MCF 10A (cell line): ENCODE measurements around the gene HHATL. TPM values are rescaled to one million over a fixed set of nuclear protein-coding genes. Genes with fewer than 3 reads are reported as not detected.

ENCODE experiments used
- BruUV-seq: library from RNA; stranded (reverse); fragments of 400-500 nt; replicated peaks from 2 replicates; lab custom pipeline; 2021; lab: Mats Ljungman, UMichigan
- CTCF ChIA-PET: fragments of 300-600 bp; sonication (Branson Sonifier 250); formaldehyde crosslinking; extraction: SDS; loops from one replicate; lab custom pipeline; 2021; ENCODE audit warnings: antibody characterized with exemption, inconsistent platforms; lab: Yijun Ruan, JAX
- POLR2A ChIA-PET: fragments of 300-600, 350-650 bp; sonication (Branson Sonifier 250); formaldehyde crosslinking; extraction: SDS; loops from one replicate; lab custom pipeline; 2020; ENCODE audit warnings: antibody characterized with exemption, inconsistent platforms; lab: Yijun Ruan, JAX
- DNase-seq: peaks from one replicate; pipeline ENCODE4 v3.0.0-alpha.2; 2018; ENCODE audit not compliant: unreplicated experiment
- H3K27ac Mint-ChIP-seq: one replicate; pipeline ENCODE4 v1.8.0; 2022; ENCODE audit warnings: mild to moderate bottlenecking, low read depth, mixed read lengths; ENCODE audit not compliant: unreplicated experiment
- H3K27me3 Mint-ChIP-seq: one replicate; pipeline ENCODE4 v1.8.0; 2022; ENCODE audit warnings: mixed read lengths; ENCODE audit not compliant: insufficient read depth, unreplicated experiment
- H3K36me3 Mint-ChIP-seq: one replicate; pipeline ENCODE4 v1.8.0; 2022; ENCODE audit warnings: mild to moderate bottlenecking, moderate library complexity, mixed read lengths; ENCODE audit not compliant: insufficient read depth, unreplicated experiment
- H3K4me1 Mint-ChIP-seq: one replicate; pipeline ENCODE4 v1.8.0; 2022; ENCODE audit warnings: mixed read lengths; ENCODE audit not compliant: insufficient read depth, unreplicated experiment
- H3K4me3 Mint-ChIP-seq: one replicate; pipeline ENCODE4 v1.8.0; 2022; ENCODE audit warnings: mild to moderate bottlenecking, moderate library complexity, mixed read lengths; ENCODE audit not compliant: unreplicated experiment
- H3K9me3 Mint-ChIP-seq: one replicate; pipeline ENCODE4 v1.8.0; 2022; ENCODE audit warnings: mixed read lengths; ENCODE audit not compliant: unreplicated experiment
- intact Hi-C: fragments of 100-400 bp; cut with micrococcal nuclease; formaldehyde crosslinking; loops from 2 replicates; pipeline ENCODE4 v1.14.1; 2022
- total RNA-seq: library from RNA; stranded (reverse); gene quantifications from 2 replicates; pipeline ENCODE4 v1.2.3, GENCODE V29; 2022
- TF ChIP-seq, protein P1 (sequence below): fragments of 200-600 bp; IDR thresholded peaks from one replicate; pipeline ENCODE4 v1.8.0; 2022; ENCODE audit warnings: antibody characterized with exemption, mild to moderate bottlenecking; ENCODE audit not compliant: unreplicated experiment

The HHATL gene
- total RNA-seq, 1 experiment from 2014 or later: not detected

DNA sequence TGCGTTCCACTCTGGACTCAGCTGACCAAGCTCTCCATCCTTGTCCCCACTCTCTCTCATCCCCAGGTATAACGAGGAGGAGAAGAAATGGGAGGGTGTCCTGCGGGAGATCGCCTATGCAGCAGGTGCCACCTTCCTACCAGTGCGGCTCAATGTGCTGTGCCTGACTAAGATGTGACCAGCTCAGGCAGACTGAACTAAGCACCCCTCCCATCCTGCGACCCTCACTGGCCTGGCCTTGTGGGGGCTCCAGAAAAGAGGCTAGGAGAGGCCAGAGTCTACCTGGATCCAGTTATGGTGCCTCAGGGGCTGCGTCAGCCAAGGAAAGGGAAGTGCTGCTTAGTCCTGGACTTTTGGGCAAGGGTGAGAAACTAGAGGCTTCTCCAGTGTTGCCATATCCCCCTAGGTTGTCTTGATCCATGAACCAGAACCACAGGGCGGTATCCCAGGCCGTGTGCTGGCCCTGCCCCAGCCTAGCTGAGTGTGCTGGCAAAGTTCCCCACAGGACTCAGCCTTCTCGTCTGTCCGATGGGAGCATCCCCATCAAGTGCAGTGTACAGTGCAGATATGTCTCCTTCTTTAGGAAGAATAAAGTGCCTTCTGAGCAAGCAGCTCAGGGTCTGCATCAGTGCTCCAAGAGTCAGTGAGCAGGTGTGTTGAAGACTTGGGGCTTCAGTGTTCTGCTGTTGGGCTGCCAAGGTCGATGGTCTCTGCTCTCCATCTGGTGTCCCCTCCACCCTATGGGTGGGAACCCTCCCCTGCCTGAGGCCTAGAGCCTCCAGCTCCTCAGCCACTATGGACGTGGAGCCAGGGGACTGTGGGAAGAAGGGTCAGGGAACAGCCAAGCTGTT is 10.6 kb downstream of the HHATL start:
- TF ChIP-seq, protein P1, sequence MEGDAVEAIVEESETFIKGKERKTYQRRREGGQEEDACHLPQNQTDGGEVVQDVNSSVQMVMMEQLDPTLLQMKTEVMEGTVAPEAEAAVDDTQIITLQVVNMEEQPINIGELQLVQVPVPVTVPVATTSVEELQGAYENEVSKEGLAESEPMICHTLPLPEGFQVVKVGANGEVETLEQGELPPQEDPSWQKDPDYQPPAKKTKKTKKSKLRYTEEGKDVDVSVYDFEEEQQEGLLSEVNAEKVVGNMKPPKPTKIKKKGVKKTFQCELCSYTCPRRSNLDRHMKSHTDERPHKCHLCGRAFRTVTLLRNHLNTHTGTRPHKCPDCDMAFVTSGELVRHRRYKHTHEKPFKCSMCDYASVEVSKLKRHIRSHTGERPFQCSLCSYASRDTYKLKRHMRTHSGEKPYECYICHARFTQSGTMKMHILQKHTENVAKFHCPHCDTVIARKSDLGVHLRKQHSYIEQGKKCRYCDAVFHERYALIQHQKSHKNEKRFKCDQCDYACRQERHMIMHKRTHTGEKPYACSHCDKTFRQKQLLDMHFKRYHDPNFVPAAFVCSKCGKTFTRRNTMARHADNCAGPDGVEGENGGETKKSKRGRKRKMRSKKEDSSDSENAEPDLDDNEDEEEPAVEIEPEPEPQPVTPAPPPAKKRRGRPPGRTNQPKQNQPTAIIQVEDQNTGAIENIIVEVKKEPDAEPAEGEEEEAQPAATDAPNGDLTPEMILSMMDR: no peak
- ChIA-PET POLR2A (no interaction called here), CTCF (interaction anchor here (0.6 kb wide), 2 partner anchors 54 to 651 kb away, joined by 3 read pairs; no protein-coding TSS in a partner anchor)
- DNase-seq: no peak
- Mint-ChIP-seq H3K27ac (no peak overlapping the region), H3K27me3 (peaks cover 21% of the 10 kb centered on the region), H3K4me1 (no peaks in the 10 kb centered on the region), H3K36me3 (no peaks in the 10 kb centered on the region), H3K4me3 (no peak overlapping the region), H3K9me3 (no peaks in the 10 kb centered on the region)
- intact Hi-C loops: no loop called here
- BruUV-seq: no TSS peak

DNA sequence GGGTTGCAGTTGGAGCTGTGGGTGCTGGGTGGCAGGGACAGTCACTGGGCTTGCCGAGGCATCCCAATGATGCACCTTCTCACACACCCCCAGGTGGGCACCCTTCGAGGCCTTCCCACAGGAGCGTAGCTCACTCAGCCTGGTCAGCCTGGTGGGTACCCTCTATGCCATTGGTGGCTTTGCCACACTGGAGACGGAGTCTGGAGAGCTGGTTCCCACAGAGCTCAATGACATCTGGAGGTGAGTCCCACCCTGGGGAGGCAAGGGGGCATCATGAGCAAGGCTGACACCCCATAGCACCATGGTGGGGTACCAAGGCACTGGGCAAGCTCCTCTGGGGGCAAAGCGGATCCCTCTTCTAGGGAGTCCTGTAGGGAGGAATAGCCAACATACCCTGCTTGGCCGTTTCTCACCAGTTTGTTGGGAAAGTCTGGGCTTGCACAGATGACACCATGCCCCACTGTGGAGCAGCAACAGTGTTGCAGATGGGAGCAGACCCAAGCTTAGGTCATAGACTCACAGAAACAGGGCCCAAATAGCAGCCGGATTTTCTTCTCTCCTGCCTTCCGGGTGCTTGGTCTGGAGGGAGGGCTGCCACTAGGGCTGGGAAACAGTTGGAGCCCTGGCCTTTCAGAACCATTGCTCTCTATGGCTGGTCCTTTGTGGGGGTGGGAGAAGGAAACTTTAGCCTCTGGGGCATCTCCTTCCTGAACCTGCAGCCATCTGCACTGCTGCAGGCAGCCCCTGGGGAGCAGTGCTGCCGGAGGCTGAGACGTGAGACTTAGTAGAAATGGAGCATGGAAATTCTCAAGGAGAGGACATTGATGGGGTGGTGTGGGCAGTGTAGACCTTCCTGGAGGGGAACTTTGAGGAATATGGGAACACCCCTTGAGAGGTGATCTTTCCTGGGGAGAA is 11.6 kb downstream of the HHATL start:
- Mint-ChIP-seq H3K9me3 (no peaks in the 10 kb centered on the region), H3K4me3 (no peak overlapping the region), H3K27ac (no peak overlapping the region), H3K36me3 (no peaks in the 10 kb centered on the region), H3K27me3 (peaks cover 21% of the 10 kb centered on the region), H3K4me1 (no peaks in the 10 kb centered on the region)
- ChIA-PET POLR2A (no interaction called here), CTCF (interaction anchor here (0.6 to 1.4 kb wide), 2 partner anchors 48 to 54 kb away, joined by 3 read pairs; no protein-coding TSS in a partner anchor)
- TF ChIP-seq, protein P1: no peak
- intact Hi-C loops: no loop called here
- no peak for DNase-seq
- BruUV-seq: no TSS peak

DNA sequence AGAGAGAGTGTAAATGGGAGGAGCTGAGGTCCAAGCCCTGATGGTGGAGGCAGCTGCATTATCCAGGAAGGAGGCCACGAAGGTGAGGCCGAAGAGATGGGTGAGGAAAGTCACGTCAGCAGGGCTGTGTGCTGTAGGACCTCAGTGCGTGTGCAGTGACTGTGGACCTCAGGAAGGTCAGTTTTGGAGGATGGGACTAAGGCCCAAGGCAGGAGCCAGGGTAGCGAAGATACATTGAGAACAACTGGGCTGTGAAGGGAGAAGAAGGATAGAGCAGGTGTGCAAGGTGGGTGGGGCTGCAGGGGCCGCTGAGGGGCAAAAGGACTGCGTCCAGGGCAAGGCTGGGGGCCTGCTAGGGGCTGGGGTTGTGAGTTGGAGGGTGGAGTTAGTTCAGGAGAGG is 12.4 kb downstream of the HHATL start:
- POLR2A ChIA-PET: interaction anchor here (0.7 kb wide), 1 partner anchor 42 kb away, joined by 3 read pairs; no protein-coding TSS in a partner anchor
- Mint-ChIP-seq H3K9me3 (no peaks in the 10 kb centered on the region), H3K27ac (no peak overlapping the region), H3K36me3 (no peaks in the 10 kb centered on the region), H3K4me1 (no peaks in the 10 kb centered on the region), H3K4me3 (no peak overlapping the region), H3K27me3 (peaks cover 21% of the 10 kb centered on the region)
- TF ChIP-seq, protein P1: no peak
- DNase-seq: no peak
- intact Hi-C loops: no loop called here
- BruUV-seq: no TSS peak
- CTCF ChIA-PET: interaction anchor here (0.6 to 1.4 kb wide), 2 partner anchors 48 to 55 kb away, joined by 3 read pairs; no protein-coding TSS in a partner anchor
